ENCODE results near the gene CRYBB1.

The CRYBB1 gene

GRCh38 chr22:26617271-26618199, at the start of gene CRYBB1:
Gene CRYBB1 (minus strand): TSS chr22:26618027. CDS start chr22:26616319, 1,708 bp downstream.
- no peak for DNase-seq (ENCODE audit: low spot score)

DNA sequence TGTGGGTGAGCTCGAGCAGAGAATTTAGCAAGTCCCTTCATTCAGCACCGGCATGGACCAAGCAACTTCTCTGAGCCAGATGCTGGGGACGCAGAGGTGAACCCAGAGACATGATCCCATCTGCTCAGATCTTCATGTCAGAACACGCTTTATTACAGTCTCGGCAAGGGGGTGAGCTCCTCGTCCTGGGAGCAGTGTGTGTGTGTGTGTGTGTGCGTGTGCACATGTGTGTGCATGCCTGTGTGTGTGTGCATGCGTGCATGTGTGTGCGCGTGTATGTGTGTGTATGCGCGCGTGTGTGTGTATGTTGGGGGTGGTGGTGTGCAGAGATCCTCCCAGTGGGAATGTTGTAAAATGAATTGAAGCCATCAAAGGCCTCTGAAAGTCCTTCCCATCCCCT, 49.3 kb upstream of the CRYBB1 start:
- no peak for DNase-seq (ENCODE audit: low spot score)

GRCh38 chr22:26665813-26666231, 48.0 kb upstream of the CRYBB1 start:
- DNase-seq (ENCODE audit: low spot score) = no peak

GRCh38 chr22:26663374-26663923, 45.6 kb upstream of the CRYBB1 start:
- no peak for DNase-seq (ENCODE audit: low spot score)

DNA sequence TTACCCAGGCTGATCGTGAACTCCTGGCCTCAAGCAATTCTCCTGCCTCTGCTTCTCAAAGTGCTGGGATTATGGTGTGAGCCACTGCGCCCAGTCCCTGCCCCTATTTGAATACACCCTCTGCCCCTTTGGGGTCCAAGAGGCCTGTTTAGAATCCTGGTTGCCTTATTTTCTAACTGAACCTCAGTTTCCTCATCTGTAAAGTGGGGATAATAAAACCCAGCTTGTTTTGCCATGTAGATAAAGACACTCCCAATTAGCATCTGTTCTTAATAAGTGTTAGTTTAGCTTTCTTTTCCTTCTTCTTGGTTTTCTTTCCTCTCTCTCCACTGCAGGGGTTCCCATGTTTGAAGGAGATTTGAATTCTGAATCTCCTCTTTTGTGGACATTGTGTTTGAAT, 44.3 kb upstream of the CRYBB1 start:
- DNase-seq (ENCODE audit: low spot score) = no peak

- DNase-seq (ENCODE audit: low spot score) = no peak
Observed at GRCh38 chr22:26660961-26661578, 43.2 kb upstream of the CRYBB1 start.

- DNase-seq (ENCODE audit: low spot score) = no peak
Observed at GRCh38 chr22:26660356-26660755, 42.5 kb upstream of the CRYBB1 start.

GRCh38 chr22:26658671-26659478, 41.0 kb upstream of the CRYBB1 start:
- DNase-seq (ENCODE audit: low spot score) = peak; percentile 96

DNA sequence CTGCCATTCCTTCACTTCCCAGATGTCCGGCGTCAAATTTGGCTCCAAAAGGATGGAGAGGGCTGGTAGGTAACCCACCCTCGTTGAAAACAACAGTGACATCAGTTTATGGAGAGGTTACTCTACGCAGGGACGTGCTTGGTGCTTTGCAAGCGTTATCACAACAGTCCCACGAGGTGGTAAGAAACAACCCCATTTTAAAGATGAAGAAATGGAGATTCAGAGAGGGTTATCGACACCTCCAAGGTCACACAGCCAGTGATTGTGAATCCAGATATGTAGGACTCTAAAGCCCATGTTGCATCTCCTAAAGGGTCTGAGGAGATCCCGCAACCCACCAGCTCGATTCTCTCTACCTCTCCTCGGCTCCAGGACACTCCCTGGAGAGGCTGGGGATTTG, 40.3 kb upstream of the CRYBB1 start:
- DNase-seq (ENCODE audit: low spot score) = no peak

DNA sequence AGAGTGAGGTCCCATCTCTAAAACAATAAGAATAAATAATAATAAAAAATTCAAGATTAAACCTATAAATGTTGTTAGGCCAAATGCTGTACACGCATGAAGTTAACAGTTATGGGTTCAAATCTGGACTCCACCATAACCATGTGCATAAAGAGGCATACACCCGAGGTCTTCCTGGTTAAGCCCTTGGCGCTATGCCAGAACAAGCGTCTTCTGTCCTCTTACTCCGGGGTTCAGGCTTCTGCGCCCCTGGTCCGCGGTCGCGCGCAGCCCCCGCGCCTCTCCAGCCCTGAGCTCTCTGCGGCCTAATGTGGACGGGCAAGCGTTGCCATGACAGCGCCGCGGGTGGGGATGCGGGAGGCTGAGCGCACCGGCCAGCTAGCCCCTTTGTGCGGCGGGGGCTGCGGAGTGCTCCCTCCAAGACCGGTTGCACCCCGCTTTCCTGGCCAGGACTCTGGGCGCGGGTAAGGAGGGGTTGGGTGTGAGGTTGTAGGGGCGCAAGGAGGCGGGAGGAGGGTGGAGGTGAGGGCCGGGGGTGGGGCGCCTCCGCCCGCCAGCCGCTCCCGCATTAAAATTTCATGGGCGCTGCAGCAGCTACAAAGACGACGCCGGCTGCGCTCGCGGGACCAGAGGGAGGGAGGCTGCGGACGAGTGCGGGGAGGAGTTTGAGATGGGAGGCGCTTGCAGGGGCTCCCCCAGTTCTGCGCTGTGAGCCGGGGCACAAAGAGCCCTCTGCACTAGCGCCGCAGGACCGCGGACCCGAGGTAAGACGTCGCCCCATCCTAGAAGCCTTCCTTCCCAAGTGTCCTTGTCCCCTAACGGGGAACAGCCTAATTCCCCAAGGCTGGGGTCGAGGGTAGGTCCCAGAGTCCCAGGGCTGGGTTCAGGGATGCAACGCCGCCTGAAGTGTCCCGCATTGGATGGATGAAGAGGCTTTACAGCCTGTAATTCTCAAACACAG, 39.3 kb upstream of the CRYBB1 start, which contains the start of gene MIAT:
Gene MIAT, plus strand, starts transcription at position 698 of the 961 bp plus-strand sequence.
- DNase-seq (ENCODE audit: low spot score) = no peak

DNA sequence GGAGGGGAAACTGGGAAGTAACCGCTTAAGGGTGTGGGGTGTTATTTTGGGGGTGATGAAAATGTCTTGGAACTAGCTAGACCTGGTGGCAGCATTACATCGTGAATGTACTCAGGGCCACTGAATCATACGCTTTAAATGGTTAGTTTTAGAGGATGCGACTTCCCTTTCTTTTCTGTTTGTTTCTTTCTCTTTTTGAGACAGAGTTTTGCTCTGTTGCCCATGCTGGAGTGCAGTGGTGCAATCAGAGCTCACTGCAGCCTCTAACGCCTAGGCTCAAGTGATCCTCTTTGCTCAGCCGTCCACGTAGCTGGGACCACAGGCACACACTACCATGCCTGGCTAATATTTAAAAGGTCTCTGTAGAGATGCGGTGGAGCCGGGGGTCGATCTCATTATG, 34.0 kb upstream of the CRYBB1 start:
- no peak for DNase-seq (ENCODE audit: low spot score)

DNA sequence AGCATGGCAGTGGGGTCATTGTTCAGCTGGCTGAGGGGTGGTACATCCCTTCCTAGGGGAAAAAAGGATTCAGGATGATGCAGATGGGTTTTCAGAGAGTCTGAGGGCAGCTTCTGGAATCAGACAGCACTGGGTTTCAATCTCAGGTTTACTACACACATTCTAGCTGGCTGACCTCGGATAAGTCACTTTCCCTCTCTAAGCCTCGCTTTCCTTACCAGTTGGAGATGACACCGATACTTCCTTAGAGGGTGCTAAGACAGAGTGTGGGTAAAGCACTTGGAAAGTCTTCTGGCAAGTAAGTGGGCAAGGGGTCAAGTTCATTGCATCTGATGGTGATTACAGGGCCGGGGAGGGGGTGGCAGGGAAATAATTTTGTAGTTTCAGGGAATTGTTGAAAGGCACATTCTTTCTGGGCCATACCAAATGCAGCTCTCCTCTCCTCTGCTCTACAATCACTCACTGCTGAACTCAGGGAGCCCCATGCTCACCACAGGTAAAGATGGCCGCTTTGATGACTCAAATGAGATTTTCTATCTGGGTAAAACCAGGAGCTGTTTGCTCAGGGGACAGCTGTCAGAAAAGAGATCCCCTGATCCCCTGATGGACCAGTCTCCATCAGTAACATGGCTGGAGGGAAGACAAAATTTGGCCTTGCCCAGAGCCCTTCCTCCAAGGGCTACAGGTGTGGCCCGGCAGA, 33.0 kb upstream of the CRYBB1 start:
- no peak for DNase-seq (ENCODE audit: low spot score)

GRCh38 chr22:26648528-26649388, 30.9 kb upstream of the CRYBB1 start:
- no peak for DNase-seq (ENCODE audit: low spot score)

DNA sequence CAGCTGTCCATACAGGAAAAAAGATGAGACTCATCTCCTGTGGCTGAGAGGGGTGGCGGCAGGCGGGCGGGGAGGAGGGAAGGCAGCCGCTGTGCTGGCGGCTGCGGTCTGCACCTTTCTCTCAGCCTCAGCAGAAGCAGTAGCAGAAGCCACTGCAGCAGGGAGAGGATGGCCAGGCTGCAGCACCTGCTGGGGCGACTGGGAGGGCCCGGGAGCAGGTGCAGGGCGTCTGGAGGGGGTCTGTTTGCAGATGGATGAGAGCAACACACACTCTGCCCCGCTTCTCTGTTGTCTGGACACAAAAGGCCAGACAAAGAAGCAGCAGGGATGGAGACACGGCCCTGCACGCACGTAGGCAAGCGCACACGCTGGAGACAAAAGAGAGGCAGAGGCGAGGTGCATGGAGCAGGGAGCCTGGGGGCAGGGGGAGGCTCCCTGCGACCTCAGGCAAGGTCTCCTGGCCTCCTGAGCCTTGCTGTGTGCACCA, 30.2 kb upstream of the CRYBB1 start:
- no peak for DNase-seq (ENCODE audit: low spot score)

DNA sequence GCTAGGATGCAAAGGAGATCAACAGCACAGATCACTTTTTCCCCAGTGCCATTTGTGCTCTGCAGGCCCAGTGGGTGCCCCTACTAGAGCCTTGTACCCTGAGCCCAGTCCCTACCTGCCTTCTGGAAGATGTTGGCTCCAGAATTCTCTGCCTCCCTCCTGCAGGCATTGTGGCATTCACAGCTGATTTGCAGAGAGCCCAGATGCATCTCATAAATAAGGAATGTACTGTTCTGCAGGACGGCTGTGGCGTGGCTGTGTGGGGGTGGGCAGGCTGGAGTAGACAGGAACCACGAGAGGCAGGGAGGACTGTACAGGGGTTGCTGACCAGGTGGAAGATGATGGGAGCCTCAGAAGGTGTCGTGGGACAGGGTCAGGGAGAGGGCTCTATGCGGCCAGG, 28.3 kb upstream of the CRYBB1 start:
- no peak for DNase-seq (ENCODE audit: low spot score)

- DNase-seq (ENCODE audit: low spot score) = no peak
Observed at GRCh38 chr22:26643418-26644100, 25.7 kb upstream of the CRYBB1 start.

GRCh38 chr22:26642465-26643417, 24.9 kb upstream of the CRYBB1 start:
- DNase-seq (ENCODE audit: low spot score) = no peak
